CD4-positive, alpha-beta T cell treated with Interleukin-21 for 1 hour (primary cell): ENCODE measurements around the gene RUNDC3A.
"Not testable (repeated sequence)": the region's sequence is repeated elsewhere in the genome, so short reads cannot be mapped to it uniquely, and the experiment has no call there.

Experiments
- DNase-seq: peaks from one replicate; pipeline ENCODE4 v3.0.0-alpha.2; 2020

Gene RUNDC3A

GRCh38 chr17:44346064-44346844 lies 37.9 kb downstream of the RUNDC3A start:
- no peak for DNase-seq

DNA sequence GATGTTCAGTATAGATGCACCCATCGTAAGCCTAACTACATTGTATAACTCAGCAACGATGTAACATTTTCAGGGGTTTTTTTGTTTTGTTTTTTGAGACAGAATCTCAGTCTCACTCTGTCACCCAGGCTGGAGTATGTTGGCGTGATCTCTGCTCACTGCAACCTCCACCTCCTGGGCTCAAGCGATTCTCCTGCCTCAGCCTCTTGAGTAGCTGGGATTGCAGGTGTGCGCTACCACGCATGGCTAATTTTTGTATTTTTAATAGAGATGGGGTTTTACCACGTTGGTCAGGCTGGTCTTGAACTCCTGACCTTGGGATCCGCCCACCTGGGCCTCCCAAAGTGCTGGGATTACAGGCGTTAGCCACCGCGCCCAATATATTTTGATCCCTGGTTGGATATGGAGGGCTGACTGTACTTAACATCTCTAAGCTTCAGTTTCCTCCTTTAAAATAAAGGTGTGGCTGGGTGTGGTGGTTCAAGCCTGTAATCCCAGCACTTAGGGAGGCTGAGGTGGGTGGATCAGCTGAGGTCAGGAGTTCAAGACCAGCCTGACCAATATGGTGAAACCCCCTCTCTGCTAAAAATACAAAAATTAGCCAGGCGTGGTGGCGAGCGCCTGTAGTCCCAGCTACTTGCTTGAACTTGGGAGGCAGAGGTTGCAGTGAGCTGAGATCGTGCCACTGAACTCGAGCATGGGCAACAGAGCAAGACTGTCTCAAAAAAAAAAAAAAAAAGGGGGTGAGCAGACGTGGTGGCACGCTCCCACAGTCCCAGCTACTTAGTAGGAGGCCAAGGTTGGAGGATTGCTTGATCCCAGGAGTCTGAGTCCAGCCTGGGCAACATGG lies 39.0 kb downstream of the RUNDC3A start:
- DNase-seq, result not testable (repeated sequence)

GRCh38 chr17:44348234-44348987 lies 40.0 kb downstream of the RUNDC3A start:
- peak; percentile 29 for DNase-seq

DNA sequence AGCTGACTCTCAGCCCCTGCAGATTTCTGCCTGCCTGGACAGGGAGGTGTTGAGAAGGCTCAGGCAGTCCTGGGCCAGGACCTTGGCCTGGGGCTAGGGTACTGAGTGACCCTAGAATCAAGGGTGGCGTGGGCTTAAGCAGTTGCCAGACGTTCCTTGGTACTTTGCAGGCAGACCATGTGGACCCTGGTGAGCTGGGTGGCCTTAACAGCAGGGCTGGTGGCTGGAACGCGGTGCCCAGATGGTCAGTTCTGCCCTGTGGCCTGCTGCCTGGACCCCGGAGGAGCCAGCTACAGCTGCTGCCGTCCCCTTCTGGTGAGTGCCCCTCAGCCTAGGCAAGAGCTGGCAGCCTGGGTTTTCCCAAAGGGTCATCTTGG lies 40.6 kb downstream of the RUNDC3A start:
- DNase-seq, result no peak

GRCh38 chr17:44349553-44350070 lies 41.2 kb downstream of the RUNDC3A start:
- DNase-seq, result no peak

- peak; percentile 75 for DNase-seq
Measured at GRCh38 chr17:44350733-44351226, 42.4 kb downstream of the RUNDC3A start.

DNA sequence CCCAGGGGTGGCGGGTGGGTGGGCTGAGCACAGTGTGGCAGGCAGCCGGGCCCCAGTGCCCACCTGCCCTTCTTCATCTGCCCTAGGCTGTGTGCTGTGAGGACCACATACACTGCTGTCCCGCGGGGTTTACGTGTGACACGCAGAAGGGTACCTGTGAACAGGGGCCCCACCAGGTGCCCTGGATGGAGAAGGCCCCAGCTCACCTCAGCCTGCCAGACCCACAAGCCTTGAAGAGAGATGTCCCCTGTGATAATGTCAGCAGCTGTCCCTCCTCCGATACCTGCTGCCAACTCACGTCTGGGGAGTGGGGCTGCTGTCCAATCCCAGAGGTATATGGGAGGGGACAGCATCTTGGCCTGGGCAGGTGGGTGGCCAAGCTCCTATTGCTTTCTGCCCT lies 43.1 kb downstream of the RUNDC3A start:
- no peak for DNase-seq

DNA sequence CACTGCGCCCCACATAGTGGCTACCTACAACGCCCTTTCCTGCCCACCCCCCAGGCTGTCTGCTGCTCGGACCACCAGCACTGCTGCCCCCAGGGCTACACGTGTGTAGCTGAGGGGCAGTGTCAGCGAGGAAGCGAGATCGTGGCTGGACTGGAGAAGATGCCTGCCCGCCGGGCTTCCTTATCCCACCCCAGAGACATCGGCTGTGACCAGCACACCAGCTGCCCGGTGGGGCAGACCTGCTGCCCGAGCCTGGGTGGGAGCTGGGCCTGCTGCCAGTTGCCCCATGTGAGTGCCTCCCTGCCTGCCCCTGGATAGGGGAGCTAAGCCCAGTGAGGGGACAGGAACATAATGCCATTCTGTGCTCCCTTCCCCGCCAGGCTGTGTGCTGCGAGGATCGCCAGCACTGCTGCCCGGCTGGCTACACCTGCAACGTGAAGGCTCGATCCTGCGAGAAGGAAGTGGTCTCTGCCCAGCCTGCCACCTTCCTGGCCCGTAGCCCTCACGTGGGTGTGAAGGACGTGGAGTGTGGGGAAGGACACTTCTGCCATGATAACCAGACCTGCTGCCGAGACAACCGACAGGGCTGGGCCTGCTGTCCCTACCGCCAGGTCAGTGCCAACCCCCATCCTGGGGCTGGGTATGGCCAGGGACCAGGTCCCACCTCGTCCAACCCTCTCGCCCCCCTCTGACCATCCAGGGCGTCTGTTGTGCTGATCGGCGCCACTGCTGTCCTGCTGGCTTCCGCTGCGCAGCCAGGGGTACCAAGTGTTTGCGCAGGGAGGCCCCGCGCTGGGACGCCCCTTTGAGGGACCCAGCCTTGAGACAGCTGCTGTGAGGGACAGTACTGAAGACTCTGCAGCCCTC lies 43.8 kb downstream of the RUNDC3A start:
- no peak for DNase-seq

DNA sequence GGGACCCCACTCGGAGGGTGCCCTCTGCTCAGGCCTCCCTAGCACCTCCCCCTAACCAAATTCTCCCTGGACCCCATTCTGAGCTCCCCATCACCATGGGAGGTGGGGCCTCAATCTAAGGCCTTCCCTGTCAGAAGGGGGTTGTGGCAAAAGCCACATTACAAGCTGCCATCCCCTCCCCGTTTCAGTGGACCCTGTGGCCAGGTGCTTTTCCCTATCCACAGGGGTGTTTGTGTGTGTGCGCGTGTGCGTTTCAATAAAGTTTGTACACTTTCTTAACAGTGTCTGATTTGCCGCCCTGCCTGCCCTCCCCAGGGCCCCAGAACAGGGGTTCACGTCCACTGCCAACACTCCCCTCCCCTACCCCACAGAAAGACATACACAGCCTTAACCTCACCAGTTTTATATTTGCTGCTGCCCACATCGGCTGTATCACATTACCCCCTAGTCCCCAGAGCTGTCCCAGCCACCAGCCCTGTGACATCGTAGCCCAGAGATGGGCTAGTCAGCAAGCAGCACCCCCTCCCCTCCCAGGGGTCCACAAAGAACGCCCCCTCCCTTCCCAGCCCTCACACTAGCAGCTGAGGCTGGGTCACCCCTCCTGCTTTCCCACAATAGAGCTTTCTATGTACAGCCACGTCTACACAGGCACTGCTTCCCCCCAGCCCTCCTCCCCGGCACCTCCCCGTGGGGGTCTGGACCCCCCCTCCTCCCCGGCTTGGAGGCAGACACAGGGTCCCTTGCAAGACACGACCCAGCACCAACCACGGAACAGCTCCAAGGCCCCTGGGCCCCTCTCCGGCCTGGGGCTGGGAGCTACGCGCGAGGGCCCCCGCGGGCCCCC lies 44.6 kb downstream of the RUNDC3A start:
- no peak for DNase-seq

GRCh38 chr17:44353672-44354331 lies 45.4 kb downstream of the RUNDC3A start:
- DNase-seq, result peak; percentile 30

DNA sequence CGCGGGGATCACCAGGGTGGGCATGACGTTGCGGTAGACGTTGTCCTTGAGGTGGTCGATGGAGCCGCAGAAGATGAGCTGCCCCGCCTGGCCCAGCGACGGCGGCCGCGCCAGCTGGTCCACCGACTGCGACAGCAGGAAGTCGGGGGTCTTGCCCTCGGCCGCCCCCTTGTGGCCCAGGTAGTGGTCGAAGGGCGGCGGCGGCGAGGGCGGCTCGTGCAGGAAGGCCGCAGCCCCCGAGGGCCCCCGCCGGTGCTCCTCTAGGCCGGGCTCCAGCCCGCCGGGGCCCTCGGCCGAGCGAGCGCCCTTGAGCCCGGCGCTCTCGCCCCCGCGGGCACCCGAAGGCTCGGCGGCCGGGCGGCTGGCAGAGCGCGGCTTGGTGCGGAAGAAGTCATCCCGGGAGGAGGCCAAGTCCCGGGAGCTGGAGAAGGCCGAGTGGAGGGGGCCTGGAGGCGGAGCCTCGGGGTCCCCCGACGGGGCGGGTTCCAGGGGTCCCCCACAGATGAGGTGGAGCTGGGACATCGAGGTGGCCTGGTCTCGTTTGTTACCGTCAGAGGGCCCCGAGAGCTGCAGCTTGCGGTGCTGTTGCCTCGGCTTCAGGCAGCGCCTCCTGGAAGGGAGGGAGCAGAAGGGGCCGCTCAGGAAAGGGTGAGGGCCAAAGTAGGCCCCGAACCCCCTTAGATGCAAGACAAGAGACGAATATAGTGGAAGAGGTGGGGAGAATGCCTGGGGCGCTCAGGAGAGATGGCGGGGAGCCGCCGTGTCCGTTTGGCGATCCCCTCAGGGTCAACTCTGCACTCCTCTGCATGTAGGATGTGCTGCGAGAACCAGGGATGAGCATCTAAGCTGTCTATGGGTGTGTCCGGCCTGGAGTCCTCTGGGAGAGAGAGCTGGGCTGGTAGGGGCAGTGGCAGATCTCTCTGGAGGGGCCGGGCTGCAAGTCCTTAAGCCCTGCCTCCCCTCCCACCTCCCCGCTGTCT lies 46.5 kb downstream of the RUNDC3A start:
- peak; percentile 64 for DNase-seq

DNA sequence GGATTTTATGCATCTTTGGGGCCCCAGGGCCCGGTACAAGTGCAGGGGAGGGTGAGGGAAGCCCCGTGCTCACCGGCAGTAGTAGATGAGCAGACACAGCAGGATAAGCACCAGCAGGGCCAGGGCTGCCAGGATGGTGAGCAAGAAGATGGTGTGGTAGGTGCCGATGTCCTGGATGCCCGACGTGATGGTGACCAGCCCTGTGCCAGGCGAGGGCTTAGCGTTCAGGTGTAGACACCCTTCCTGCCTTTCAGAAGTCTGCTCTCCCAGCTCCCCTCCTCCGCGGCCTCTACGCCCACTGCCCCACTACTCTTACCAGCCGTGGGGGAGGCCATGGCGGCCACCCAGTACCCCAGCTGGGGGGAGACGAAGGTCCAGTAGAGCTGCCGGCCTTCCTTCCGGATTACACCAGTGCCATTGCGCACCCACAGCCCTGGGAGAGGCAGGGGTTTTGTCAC lies 47.3 kb downstream of the RUNDC3A start:
- DNase-seq, result no peak

GRCh38 chr17:44356241-44356640 lies 47.8 kb downstream of the RUNDC3A start:
- DNase-seq, result no peak

GRCh38 chr17:44358066-44358465 lies 49.7 kb downstream of the RUNDC3A start:
- DNase-seq, result no peak

DNA sequence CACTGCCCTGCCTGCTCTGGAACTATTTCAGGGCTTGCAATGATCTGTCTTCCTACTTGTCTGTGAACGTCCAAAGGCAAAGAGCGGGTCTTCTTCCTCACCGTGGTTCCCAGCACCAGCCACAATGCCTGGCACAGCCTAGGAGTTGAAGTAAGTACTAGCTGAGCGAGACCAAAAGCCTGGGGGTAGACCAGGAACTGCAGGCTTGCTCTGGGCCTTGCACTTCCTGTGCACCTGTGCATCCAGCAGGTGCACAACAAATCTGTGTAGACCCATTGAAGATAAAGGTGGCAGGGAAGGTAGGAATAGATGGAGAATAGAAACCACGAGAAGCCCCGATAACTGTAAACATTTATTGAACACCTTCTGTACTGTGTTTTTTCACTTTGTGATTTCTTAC lies 50.6 kb downstream of the RUNDC3A start:
- DNase-seq, result no peak

- no peak for DNase-seq
Measured at GRCh38 chr17:44359458-44360143, 51.2 kb downstream of the RUNDC3A start.

DNA sequence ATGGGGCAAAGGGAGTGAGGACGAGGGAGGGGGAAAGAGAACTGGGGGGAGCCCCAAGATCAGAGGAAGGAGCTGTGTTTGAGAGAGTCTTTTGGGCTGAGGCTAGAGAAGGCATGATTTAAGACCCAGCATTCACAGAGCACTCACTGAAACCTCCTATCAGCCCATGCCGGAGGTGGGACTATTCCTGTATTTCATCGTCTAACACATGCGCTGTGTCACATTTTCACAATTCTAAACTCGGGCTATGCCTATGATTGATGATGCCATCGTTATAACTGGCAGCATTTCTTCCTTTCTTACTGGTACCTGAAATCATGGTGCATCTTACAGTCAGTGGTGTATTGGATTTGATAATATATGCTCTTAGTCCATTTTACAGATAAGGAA lies 51.7 kb downstream of the RUNDC3A start:
- DNase-seq, result no peak

- no peak for DNase-seq
Measured at GRCh38 chr17:44360826-44361225, 52.4 kb downstream of the RUNDC3A start.
